ENCODE results near the gene BTN3A1.
"Not testable (repeated sequence)": the region's sequence is repeated elsewhere in the genome, so short reads cannot be mapped to it uniquely, and the experiment has no call there.

BTN3A1 gene

DNA sequence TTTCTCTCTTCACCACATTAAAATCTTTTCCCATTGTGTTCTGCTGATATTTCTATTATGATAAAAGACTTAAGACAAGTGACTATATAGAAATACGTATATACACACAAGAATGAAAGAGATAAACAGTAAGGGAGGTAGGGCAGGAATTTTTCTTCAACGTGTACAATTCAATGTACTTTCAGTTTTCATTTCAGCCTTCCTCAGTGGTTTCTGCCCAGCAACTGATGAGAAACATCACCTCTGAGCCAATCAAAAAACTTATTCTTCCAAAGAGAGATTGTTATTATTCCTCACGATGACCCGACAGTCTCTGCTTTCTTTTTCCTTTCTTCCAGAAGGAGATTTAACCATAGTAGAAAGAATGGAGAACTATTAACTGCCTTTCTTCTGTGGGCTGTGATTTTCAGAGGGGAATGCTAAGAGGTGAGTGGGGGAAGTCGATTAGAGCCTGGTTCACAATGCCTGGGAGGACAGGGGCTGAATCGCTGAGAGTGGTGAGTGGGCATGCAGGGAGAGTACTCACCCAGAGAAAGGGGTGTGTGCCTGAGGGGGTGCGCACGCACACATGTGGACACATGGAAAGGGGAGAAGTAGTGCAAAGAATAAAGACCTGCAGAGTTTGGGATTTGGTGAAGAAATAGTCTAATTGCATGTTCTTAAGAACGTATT lies at the start of gene BTN3A1:
BTN3A1 (plus strand) TSS at position 289 of the 672 bp plus-strand sequence. CDS start 3,289 bp downstream, outside the sequence.
- DNase-seq (ENCODE audit: low read depth) = peak; percentile 17

DNA sequence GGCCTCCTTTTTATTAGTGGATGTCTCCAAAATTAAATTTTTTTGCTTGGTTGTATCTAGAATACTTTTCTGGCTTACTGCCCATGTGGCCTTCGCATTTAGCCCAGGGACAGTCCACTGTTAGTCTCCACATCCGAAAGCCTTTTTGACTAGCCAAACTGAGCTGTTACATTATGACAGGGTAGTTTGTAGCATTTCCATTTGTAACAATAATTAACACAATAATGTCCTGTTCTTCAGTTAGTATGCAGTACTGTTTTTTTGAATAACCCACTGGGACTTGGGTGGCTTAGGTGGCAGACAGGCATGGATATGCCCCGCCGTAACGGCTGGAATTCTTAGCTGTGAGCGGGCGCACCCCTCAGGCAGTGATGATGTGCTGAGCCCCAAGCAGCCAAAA lies 49.8 kb upstream of the BTN3A1 start:
- no peak for DNase-seq (ENCODE audit: low read depth)

DNA sequence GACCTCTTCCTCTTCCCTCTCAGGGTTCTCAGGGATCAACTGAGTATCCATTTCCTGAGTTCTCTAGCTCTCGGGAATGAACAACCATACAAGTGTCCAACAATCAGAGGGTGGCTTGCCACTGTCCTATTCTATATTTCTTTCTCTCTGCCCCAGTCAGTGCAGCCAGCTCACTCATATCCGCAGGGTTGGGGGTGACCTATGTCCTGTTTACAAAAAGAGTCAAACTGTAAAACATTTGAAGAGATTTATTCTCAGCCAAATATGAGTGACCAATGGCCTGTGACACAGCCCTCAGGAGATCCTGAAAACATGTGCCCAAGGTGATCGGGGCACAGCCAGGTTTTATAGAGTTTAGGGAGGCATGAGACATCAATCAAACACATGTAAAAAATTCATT lies 47.9 kb upstream of the BTN3A1 start:
- DNase-seq (ENCODE audit: low read depth) = no peak

DNA sequence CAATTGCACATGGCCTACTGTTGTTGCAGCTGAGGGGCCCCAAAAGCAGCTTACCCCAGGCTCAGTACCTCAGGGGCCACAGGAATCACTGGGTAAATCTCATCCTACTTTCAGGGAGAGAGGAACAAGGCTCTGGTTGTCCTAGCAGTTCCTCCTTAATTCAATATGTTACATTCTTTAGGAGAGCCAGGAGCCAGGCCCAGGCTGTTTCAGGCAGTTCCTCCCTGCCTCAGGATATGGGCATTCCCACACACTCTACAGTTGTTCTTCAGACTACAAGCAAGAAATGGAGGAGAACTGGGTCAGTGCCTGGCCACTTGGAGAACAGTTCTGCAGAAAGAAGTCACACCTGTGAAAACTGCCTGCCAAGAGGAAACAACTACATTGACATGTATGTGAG lies 46.7 kb upstream of the BTN3A1 start:
- DNase-seq (ENCODE audit: low read depth) = no peak

DNA sequence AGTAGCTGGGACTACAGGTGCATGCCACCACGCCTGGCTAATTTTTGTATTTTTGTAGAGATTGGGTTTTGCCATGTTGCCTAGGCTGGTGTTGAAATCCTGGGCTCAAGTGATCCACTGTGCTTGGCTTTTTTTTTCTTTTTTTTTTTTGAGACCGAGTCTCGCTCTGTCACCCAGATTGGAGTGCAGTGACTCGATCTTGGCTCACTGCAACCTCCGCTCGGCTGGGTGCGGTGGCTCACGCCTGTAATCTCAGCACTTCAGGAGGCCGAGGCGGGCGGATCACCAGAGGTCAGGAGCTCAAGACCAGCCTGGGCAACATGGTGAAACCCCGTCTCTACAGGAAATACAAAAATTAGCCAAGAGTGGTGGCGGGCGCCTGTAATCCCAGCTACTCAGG lies 44.5 kb upstream of the BTN3A1 start:
- not testable (repeated sequence) for DNase-seq (ENCODE audit: low read depth)

DNA sequence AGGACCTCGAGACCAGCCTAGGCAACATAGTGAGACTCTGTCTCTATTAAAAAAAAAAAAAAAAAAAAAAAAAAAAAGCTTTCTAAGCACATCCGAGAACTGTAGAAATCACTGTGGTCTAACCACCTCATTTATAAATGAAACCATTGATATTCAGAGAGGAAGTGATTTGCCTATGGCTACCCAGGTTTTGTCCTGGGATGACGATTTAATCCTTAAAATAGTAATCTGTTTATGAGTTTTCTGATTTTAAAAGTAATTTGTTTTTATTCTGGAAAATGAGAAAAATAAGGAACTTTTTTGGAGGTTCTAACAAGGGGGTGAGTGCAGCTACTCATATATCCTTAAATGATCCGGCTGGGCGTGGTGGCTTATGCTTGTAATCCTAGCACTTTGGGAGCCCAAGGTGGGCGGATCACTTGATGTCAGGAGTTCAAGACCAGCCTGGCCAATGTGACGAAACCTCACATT lies 43.5 kb upstream of the BTN3A1 start:
- no peak for DNase-seq (ENCODE audit: low read depth)

DNA sequence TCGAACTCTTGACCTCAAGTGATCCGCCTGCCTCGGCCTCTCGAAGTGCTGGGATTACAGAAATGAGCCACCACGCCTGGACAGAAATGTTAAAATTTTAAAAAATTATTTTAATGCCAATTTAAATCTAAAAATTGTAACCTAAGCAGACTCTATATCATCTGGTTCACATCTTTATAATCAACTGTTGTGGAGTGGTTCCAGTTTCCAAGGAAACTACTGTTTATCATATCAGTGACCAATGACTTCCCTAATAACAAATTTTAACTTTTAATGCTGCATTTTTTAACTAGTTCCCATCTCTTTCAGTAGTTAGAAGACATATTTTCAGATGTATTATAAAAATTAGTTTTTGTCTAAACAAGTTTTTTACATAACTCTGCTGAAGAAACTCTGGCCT lies 42.3 kb upstream of the BTN3A1 start:
- no peak for DNase-seq (ENCODE audit: low read depth)

DNA sequence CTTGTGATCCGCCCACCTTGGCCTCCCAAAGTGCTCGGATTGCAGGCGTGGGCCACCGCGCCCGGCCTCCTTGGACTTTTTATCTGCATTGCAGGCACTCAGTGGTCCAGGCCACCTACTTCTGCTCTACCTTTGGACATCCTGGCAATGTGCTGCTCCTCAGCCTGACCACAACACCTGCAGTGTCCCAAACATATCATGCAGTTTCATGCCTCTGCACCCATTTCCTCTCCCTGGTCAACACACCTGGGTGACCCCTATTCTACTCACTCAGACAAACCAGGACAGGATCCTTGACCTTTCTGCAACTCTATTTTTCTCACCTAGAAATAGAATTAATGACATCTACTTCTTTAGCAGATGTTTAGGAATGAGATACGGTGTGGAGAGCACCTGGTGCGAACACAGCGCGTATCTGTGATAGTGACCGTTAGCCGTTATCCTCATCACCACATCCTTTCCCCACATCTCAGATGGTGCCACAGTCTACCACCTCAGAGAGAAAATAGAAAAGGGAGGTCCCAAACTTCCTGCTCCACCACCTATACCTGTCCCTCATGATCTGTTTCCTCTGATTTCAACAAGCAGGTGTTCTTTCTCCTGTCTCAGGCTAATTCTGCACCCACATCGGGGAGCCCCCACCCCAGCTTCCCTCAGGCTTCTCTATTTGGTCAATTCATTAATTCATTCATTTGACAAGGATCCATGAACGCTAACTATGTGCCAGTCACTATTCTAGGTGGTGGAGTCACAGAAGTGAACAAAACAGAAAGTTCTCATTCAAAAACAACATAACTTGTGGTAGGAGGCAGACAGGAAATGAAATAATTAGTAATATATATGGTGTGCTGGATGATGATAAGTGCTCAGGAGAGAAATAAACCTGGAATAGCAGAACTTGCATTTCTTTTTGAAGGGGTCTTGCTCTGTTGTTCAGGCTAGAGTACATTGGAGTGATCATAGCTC lies 41.3 kb upstream of the BTN3A1 start:
- no peak for DNase-seq (ENCODE audit: low read depth)

DNA sequence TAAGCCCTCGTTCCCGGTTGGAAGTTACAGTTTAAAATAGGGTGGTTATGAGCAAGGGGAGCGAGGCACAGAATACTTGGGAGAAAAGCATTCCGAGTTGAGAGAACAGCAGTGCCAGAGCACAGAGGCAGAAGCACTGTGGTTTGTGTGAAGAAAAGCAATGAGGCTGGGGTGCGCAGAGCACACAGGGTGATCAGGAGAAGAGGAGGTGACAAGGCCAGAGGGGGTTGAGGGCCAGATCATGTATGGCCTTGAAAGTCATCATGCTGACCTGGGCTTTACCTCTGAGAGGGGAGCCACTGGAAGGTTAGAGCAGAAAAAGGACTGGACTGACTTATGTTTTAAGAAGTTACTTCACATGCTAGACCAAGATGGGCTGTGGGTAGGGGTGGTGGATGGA lies 40.5 kb upstream of the BTN3A1 start:
- no peak for DNase-seq (ENCODE audit: low read depth)

DNA sequence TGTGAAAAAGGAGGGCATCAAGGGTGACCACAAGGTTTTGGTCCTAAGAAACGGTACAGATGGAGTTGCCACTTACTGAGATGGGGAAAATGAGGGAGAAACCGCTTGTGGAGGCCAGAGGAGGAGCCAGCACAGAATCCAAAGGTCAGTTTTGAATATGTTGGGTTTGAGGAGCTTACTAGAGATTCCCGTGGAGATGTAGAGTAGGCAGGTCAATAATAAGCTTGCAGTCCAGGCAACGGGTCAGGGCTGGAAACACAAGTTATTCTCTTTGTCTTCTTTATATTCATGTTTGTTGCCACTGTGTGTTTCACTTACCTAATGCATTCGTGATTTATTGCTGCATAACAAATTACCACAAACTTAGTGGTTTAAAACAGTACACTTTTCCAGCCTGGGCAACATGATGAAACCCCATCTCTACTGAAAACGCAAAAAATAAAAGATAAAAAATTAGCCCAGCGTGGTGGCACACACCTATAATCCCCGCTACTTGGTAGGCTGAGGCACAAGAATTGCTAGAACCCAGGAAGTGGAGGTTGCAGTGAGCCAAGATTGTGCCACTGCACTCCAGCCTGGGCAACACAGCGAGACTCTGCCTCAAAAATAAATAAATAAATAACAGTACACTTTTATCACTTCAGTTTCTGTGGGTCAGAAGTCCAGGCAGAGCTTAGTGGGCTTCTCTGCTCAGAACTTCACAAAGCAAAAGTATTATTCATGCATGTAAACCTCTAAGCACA lies 39.8 kb upstream of the BTN3A1 start:
- DNase-seq (ENCODE audit: low read depth) = no peak

DNA sequence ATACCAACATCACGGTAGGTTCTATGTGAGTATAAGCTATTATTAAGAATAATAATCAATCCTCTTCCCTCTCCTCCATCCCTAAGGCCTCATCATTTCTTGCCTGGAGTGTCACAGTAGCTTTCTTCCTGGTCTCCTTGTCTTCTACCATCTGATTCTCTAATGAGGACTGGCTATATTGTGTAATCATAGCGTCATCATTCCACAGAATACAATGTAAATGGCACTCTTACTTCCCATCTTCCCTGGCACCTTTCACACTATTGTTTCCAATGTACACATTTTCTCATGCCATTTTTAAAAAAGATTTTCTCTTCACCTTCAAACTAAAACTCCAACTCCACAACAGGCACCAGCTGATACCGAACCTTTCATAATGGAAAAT lies 39.2 kb upstream of the BTN3A1 start:
- no peak for DNase-seq (ENCODE audit: low read depth)

DNA sequence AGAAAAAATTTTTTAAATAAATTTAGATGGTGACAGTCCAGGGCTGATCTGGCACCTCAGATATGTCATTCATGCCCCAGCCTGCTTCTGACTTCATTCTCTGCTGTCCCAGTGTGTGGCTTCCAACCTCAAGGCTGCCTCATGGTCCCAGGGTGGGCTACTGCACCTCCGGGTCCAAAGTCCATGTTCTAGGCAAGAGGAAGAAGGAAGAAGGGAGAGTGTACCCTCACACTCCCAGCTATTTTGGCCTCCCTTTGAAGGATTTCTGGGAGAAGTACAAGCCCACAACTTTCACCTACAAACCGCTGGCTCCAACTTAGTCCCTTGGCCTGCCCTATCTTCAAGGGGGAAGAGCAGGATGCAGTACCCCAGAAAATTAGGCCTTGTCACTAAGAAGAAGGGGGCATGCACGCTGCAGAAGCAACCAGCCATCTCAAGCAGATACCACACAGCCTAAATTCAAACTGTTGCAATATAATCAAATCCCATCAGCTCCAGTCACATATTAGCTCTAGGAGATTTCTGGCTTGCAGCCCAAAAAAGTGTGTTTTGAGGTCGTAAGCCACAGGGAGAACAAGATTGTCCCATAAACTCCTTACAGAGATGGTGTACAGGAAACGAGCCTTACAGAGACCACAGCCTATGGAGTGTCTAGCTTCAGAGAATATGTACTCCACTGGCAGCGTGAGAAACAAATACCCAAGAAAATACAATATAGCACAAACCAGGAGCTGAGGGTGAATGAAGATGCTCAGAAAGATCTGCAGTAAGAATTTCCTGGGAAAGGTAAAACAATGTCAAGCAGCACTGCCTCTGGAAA lies 38.0 kb upstream of the BTN3A1 start:
- no peak for DNase-seq (ENCODE audit: low read depth)

DNA sequence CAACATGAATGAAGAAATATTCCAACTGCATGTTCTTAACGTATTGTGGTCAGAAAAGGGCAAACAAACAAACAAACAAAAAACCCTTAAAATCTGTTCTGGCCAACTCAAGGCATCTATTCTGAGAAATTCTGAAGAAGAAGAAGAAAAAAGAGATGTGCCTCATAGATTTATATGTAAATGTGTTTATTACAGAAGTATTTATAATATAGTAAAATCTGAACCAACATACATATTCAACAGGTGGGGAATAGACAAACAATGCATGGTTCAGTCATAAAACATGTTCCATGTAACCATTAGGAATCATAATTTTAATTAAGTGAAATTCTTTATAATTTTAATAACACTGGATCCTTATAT lies 36.5 kb upstream of the BTN3A1 start:
- no peak for DNase-seq (ENCODE audit: low read depth)

DNA sequence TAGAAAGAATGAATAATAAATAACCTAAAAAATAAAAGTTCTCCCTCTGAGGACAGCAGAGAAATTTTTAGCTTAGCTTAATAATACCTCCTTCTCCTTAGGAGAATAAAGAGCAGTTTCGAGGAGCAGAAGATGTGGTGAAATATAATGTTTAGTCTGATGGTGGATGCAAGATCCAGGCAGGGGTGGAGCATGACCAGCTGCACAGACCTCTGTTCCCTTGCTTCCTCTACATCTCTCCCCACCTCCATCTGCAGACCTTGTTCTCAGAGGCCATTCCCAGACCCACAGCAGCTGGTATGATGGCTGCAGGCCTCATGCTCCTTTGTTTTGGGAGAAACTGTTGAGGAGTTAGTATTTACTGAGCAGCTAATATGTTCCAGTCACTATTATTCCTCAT lies 35.6 kb upstream of the BTN3A1 start:
- no peak for DNase-seq (ENCODE audit: low read depth)

DNA sequence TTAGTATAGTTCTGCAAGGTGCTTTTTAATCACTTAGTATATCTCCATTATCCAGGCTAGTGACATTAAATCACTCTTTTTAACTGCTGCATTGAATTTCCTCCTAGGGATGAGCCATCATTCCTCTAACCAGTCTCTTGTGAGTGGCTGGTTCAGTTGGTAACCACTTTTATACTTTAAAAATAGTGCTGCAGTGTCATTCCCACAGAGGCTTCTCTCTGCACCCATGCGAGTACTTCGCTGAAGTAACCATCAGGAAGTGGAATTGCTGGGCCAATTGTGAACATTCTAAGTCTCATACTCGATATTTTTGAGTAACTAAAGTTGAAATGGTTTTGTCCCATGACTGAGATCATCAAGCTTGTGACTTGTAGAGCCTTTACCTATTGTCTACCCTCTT lies 35.0 kb upstream of the BTN3A1 start:
- no peak for DNase-seq (ENCODE audit: low read depth)

DNA sequence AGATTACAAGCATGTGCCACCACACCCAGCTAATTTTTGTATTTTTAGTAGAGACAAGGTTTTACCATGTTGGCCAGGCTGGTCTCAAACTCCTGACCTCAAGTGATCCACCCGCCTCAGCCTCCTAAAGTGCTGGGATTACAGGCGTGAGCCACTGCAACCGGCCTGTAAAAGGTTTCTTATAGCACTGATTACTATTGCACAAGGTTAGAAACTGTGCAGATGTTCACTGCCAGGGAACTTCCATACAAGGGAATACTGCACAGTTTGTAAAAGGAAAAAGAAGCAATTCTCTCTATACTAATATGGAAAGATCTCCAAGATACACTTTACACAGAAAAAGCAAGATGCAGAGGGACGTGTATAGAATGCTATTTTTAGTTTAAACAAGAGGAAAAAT lies 30.3 kb upstream of the BTN3A1 start:
- not testable (repeated sequence) for DNase-seq (ENCODE audit: low read depth)

DNA sequence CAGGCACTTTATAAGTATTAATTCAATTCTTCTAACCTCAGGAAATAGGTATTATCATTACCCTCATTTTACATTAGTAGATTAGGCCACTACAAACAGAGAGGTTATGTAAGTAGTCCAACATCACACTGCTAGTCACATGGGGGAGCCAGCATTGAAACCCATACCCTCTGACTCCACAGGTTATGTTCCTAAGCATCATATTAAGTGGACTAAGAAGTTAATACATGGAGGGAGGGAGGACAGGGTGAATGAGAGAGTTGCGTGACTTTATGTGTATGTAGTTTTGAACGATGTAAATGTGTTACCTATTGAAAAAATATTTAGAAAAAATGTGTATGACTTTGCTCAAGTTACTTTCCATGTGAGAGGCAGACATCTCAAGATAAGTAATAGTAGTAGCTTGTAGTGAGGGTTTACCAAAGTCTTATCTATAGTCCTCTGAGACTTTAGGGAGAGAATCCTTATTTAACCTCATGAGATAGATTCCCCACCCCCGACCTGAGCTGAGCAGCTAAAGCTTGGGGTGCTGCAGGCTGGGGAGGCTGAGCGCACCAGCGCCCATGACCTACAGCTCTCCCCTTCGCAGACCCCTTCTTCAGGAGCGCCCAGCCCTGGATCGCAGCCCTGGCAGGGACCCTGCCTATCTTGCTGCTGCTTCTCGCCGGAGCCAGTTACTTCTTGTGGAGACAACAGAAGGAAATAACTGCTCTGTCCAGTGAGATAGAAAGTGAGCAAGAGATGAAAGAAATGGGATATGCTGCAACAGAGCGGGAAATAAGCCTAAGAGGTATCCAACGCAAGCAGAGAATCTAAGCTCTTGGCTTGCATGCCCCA lies 29.5 kb upstream of the BTN3A1 start:
- DNase-seq (ENCODE audit: low read depth) = no peak

DNA sequence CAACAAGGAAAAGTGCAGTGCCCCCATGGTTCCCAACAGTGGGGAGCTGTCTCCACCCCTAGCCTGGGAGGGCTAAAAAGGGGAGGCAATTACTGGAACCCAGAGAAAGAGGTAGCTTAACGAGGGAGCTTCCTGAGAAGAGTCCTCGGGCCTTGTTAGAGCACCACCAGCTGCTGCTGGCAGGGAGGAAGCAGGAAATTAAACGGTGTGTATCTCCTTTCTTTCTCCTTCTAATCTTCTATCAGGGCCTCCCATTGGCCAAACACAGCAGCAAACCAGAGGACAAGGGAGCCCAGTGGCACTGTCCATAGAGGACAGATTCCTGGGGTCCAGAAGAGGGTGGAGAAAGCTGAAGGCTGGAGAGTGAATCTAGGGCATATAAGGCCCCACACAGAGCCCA lies 26.8 kb upstream of the BTN3A1 start:
- DNase-seq (ENCODE audit: low read depth) = no peak

DNA sequence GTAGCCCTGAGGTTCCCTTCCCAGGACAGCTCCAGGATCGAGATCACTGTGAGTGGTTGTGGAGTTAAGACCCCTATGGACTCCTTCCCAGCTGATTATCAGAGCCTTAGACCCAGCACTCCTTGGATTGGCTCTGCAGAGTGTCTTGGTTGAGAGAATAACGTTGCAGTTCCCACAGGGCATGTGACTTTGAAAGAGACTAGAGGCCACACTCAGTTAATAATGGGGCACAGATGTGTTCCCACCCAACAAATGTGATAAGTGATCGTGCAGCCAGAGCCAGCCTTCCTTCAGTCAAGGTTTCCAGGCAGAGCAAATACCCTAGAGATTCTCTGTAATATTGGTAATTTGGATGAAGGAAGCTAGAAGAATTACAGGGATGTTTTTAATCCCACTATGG lies 24.4 kb upstream of the BTN3A1 start:
- no peak for DNase-seq (ENCODE audit: low read depth)

DNA sequence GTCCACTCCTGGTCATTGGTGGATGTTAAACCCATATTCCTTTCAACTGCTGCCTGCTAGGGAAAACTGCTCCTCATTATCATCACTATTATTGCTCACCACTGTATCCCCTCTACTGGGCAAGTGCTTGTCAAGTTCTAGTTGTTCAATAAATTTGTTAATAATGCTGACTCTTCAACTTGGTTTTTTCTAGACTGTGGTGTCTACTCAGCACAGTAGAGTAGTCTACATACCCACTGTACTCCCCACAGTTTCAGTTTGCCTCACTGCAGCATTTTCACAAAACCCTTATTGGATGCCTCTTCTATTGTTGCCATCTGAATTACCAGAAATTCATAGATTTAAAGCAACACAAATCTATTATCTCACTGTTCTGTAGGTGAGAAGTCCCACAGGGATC lies 23.9 kb upstream of the BTN3A1 start:
- DNase-seq (ENCODE audit: low read depth) = not testable (repeated sequence)

DNA sequence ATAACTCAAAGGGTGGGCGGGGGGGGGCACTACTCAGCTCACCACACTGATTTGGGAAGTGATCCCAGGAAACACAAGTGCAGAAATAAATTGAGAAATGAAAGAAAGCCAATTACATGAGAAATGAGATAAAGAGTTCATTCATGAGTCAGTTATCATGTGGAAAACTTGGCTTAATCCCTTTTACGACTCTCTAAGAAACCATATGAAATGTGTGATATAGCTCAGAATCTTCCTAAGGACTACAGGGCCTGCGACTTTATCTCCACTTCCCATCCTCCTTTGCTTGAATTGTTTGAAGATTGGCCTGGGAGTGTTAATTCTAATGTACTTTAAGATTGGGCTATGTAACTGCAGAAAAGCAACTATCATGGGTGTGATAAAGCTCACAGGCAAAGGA lies 22.8 kb upstream of the BTN3A1 start:
- no peak for DNase-seq (ENCODE audit: low read depth)
